ENCODE results near the gene MYBBP1A. TPM values are rescaled to one million over a fixed set of nuclear protein-coding genes. Genes with fewer than 3 reads are reported as not detected.

The MYBBP1A gene
- total RNA-seq, 4 donors from 2014 or later, result 32.4 to 70.0 (median 54.4) TPM

DNA sequence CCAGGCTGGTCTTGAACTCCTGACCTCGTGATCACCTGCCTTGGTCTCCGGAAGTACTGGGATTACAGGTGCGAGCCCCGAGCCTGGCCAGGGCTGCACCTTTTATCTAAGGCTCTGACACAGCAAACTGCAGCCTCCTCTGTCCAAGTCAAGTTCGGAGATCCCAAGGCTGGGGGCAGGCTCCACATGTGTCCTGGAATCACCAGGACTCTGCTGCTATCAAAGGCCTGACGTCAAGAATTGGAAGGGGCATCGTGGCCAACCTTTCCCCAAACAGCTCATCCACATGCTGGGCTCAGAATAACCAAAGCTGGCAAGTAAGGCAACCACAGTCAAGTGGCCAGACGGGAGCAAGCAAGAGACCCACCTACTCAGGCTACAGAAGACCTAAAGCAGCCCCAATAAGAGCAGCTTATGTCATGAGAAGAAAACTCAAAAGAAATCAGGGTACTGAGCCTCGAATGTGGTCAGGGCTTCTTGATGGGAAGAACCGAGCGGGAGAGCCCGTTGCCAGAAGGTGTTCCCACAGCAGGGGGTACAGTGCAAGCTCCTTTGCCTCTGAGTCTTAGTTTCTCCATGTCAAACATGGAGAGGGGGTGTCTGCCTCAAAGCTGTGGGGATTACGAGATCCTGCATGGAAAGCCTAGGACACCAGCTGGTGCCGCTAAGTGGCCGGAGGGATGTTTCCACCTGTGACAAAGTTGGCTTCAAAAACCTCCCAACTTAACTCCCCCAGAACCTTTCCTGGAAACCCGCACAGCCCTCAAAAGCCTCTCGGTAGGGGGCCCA, 7.9 kb downstream of the MYBBP1A start:
- no peak for DNase-seq
- WGBS, 2 donors, result 88% methylated on average over 14 to 15 of the region's 17 CpGs
- H3K36me3 ChIP-seq, result peaks cover 50 to 100% (median 68%) of the 10 kb centered on the region in 3 donors
- H3K9me3 ChIP-seq, result no peaks in the 10 kb centered on the region
- intact Hi-C loops (cut with DNase I), result no loop called here
- TF ChIP-seq POLR2A (IDR thresholded peaks at IDR 0.05) (no peak), CTCF (IDR thresholded peaks at IDR 0.05) (no peak)
- H3K27me3 ChIP-seq, result no peaks in the 10 kb centered on the region
- no peak overlapping the region for H3K27ac ChIP-seq
- no peak overlapping the region for H3K4me3 ChIP-seq
- peaks cover 0 to 5% (median 0%) of the 10 kb centered on the region in 3 donors for H3K4me1 ChIP-seq

DNA sequence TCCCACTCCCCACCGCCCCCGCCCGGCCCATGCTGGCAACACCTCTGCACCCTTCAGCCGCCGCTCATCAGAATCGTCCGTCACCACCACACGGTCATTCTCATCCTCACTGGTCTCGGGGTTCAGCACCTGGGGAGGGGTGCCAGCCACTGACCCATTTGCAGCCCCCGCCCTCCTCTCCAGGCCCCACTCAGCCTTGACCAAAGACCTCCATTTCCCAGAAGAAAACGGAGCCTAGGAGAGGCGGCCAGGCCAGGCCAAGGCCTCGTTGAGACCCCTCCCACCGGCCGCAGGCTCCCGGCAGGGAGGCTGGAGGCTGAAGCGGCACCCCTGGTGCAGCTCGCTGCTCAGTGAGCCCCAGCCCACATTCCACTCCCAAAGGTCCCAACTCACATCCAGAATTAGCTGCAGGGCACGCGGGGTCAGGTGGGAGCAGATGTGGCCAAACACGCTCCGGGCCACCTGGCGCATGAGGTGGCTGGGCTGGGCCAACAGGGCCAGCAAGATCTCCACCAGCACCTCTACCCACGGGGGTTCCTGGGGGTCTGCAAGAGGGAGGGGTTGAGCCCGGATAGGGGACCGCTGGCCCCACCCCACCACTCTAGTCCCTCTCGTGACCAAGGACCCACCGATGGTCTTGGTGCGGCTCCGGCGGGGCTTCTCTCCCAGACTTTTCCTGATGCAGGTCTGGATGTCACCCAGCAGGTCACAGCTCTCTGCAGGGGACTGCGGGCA, 9.8 kb downstream of the MYBBP1A start:
- Histone ChIP-seq H3K27me3 (no peaks in the 10 kb centered on the region), H3K9me3 (no peaks in the 10 kb centered on the region), H3K4me1 (peaks cover 0 to 25% (median 2%) of the 10 kb centered on the region in 3 donors), H3K36me3 (peaks cover 51 to 100% (median 65%) of the 10 kb centered on the region in 3 donors), H3K4me3 (no peak overlapping the region), H3K27ac (no peak overlapping the region)
- no peak for DNase-seq
- WGBS, 2 donors, result 67 to 94% methylated on average over 3 to 7 of the region's 32 CpGs
- TF ChIP-seq CTCF (IDR thresholded peaks at IDR 0.05) (no peak), POLR2A (IDR thresholded peaks at IDR 0.05) (no peak)
- intact Hi-C loops (cut with DNase I), result no loop called here

GRCh38 chr17:4544951-4545216, 10.3 kb downstream of the MYBBP1A start:
- Histone ChIP-seq H3K9me3 (no peaks in the 10 kb centered on the region), H3K27me3 (no peaks in the 10 kb centered on the region), H3K27ac (no peak overlapping the region), H3K4me1 (peaks cover 0 to 30% (median 2%) of the 10 kb centered on the region in 3 donors), H3K36me3 (peaks cover 52 to 100% (median 60%) of the 10 kb centered on the region in 3 donors), H3K4me3 (no peak overlapping the region)
- DNase-seq, result no peak
- 86 to 92% methylated on average over 9 to 11 of the region's 18 CpGs for WGBS, 2 donors
- intact Hi-C loops (cut with DNase I), result no loop called here
- no peak for TF ChIP-seq CTCF (IDR thresholded peaks at IDR 0.05)
- TF ChIP-seq POLR2A (IDR thresholded peaks at IDR 0.05), result no peak

DNA sequence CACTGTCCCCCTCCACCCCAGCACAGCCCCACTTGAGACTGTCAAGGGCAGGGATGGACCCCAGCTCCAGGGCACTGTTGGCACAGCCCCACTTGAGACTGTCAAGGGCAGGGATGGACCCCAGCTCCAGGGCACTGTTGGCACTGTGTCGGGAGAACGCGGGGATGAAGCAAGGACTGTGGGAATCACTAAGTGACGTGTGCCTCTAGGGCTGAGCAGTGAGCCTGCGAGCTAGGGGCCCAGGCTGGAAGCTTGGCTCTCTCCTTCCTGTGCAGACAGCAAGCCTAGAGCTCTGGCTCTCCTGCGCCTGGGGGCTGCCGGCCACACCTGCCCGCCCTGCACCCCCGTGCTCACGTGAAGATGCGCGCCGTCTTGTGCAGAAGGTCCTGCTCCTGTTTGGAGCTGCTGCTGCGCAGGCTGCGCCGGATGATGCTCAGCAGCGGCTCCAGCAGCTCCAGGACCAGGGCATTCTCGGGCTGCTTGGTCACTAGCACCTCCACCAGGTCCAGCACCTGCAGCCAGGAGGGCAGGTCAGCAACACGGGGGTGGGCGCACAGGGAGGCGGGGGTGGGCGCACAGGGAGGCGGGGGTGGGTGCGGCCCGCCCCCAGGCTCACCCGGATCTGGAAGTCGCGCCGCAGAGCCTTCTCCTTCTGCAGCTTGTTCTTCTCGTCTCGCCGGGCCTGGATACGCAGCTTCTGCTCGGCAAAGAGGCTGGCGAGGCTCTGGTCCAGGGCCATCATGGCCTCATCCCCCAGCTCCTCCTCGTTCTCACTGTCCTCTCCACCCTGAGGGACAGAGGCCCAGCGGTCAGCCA, 10.8 kb downstream of the MYBBP1A start:
- no peak for TF ChIP-seq POLR2A (IDR thresholded peaks at IDR 0.05)
- no peak for TF ChIP-seq CTCF (IDR thresholded peaks at IDR 0.05)
- WGBS, 2 donors, result 90 to 91% methylated on average over 2 to 14 of the region's 37 CpGs
- Histone ChIP-seq H3K4me1 (peaks cover 0 to 35% (median 2%) of the 10 kb centered on the region in 3 donors), H3K9me3 (no peaks in the 10 kb centered on the region), H3K27me3 (no peaks in the 10 kb centered on the region), H3K4me3 (no peak overlapping the region), H3K27ac (no peak overlapping the region), H3K36me3 (peaks cover 57 to 100% (median 62%) of the 10 kb centered on the region in 3 donors)
- no peak for DNase-seq
- intact Hi-C loops (cut with DNase I), result no loop called here
